GM21526 (cell line): ENCODE measurements around the gene CASP7.
A peak's percentile ranks its signal among the peaks of the same experiment; 100 is the strongest.
"Not testable (repeated sequence)": the region's sequence is repeated elsewhere in the genome, so short reads cannot be mapped to it uniquely, and the experiment has no call there.

Source experiments
- ATAC-seq: cut with Tn5 transposase; IDR thresholded peaks from one replicate; pipeline ENCODE4 v1.9.1; 2021; ENCODE audit warnings: moderate library complexity; ENCODE audit not compliant: unreplicated experiment, low FRiP score

Gene CASP7

DNA sequence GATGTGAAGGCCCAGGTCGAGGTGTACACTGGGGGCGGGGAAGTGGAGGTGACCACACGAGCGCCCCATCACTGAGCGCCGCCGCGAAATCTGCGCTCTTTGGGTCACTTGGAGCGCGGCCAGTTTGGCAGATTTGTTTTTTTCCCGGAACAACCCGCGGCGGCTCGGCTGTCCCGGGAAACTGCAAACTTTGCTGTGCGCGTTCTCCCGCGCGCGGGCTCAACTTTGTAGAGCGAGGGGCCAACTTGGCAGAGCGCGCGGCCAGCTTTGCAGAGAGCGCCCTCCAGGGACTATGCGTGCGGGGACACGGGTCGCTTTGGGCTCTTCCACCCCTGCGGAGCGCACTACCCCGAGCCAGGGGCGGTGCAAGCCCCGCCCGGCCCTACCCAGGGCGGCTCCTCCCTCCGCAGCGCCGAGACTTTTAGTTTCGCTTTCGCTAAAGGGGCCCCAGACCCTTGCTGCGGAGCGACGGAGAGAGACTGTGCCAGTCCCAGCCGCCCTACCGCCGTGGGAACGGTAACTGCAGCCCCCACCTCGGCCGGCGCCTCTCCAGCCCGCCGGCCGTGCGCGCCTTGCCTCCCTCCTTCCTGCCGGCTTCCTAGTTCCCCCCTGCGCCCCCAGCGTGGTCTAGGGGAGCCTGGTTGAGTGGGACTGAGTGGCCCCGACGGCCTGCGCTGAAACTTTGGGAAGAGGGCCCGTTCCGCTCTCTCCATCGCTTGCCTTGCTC lies at the start of gene CASP7:
TSS of gene CASP7 (plus strand) at position 450 of the 727 bp plus-strand sequence. CDS start 17,582 bp downstream, outside the sequence.
- peak; percentile 66 for ATAC-seq

DNA sequence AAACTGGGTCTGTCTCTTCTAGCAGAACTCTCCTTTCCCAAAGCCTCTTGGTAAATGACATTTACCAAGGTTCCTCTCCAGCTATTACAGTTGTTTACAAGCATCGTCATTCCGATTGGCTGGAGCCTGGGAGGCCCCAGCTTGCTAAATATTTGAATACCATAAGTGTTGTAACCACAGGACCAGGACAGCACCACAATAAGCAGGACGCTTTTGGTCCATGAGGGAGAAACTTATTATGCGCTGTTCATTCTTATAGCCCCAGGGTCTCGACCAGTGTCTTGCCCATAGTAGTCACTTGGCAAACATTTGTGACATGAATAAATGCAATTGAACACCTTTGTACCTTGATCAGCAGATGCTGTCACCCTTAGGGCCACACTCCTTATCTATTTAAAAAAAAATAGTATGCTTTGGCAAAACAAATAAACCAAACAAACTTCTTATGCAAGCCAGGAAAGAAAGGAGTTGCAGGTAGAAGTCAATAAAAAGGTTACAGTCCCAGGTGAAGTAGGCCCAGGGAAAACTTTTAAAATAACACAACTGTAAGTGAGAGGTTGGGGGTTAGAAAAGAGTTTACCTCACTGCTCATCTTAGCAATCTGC lies 48.7 kb upstream of the CASP7 start:
- ATAC-seq = no peak

DNA sequence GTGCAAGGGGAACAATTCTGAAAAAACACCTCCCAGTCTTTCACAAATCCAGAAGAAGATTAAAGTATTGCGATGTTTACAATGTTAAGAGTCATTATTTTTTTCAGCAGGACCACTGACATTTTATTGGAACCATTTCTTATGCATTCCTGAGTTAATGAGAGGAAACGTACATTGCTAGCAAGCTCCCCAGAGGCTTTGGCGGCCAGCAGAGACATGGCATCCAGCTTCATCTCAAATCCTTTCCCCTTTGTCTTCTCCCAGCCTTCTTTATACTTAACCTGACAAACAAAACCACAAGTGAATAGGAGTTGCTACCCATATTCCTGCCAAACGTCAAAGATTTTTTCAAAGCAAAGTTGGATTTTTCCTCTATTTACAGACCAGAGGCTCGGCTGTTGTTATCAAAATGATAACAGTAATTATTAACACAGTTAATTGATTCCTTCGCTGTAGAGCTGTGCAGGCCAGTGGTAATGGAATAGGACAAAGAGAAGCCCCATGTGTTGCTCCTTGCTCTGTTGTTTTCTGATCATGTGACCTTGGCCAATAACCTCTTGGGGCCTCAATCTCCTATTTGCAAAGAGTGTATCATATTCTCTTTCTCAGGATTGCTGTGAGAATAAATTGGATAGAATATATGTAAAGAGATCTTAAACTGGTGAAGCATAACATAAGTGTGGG lies 47.9 kb upstream of the CASP7 start:
- ATAC-seq = no peak

DNA sequence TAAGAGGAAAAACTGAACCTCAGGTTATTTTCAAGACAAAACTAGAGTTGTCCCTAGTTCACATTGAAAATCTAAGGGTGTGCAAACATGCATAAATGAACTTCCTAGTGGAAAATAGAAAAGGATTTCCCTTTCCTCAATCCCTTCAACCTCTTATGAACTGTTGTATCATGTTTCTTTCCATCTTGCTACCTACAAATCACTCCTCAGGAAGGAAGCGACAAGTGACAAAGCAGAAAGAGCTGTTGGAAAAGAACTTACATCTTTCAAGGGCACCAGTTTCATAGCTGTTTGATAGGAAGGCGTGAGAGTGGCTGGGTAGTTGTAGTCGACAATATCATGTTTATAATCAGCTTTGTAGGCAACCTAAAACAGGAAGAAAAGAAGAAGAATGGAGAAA lies 39.7 kb upstream of the CASP7 start:
- no peak for ATAC-seq

DNA sequence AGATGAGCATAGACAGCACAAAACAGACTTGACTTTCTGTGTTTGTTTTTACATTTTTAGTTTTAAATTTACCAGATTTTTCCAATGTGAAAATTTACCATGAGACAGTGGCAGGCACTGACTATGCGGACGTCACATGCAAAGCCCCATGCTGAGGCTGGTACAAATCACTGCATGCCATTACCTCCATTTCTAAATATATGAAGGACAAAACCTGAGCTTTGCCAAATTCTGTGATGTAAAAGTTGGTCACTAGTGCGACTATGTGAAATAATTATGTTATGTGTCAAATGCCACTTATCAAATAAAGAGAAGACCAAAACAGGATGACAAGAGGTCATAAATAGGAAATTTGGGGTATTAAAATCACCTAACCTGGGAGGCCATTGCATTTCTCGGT lies 38.0 kb upstream of the CASP7 start:
- ATAC-seq = no peak

DNA sequence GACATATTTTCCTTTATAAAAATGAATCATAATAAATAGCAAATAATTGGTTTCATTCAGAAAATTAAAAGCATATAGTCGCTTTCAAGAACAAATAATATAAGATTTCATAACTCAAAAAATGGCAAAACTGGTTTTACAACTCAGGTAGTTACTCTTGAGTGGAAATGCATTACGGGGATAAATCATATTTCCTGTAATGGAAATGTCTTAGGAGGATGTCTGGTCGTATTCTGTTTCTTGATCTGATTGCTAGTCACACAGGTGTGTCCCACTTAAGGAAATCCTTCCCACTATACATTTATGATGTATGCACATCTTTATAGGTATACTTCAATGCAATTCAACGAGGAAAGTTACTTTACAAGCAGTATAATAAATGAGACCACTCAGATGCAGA lies 36.5 kb upstream of the CASP7 start:
- no peak for ATAC-seq

DNA sequence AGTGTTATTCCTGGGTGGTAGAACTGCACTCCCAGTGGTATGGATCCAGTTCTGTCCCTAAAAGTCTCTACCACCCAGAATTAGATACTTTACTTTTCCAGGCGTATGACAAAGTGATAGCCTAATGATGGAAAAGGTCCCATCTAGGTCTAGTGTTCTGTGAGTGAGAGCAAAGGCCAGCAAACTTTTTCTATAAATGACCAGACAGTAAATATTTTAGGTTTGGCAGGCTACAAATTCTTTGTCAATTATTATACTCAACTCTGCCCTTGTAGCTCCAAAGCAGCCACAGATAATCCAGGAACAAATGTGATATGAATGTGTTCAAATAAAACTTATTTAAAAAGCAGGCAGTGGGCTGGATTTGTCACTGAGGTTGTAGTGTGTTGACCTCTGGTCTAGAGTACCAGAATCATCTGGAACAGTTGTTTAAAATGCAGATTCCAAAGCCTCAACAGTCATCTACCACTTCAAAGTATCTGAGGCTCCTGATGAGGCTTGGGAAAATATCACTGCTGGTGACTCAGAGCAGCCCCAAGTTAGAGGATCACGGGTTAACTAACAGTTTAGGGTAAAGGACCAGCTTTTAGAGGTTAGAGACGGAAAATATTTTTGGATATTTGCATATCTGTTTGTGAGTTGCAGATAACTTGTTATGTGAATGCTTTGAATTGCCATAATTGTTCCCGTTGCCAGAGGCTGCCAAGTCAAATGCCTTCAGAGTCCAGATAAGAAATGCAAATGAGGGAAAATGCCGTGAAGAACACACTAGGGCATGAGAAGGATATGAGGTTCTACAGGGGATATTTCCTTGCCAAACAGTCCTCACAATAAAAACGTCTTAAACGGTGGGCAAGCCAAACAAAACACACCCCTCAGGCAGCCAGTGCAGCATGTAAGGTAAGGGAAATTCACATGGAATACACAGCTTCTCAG lies 35.3 kb upstream of the CASP7 start:
- ATAC-seq = no peak

DNA sequence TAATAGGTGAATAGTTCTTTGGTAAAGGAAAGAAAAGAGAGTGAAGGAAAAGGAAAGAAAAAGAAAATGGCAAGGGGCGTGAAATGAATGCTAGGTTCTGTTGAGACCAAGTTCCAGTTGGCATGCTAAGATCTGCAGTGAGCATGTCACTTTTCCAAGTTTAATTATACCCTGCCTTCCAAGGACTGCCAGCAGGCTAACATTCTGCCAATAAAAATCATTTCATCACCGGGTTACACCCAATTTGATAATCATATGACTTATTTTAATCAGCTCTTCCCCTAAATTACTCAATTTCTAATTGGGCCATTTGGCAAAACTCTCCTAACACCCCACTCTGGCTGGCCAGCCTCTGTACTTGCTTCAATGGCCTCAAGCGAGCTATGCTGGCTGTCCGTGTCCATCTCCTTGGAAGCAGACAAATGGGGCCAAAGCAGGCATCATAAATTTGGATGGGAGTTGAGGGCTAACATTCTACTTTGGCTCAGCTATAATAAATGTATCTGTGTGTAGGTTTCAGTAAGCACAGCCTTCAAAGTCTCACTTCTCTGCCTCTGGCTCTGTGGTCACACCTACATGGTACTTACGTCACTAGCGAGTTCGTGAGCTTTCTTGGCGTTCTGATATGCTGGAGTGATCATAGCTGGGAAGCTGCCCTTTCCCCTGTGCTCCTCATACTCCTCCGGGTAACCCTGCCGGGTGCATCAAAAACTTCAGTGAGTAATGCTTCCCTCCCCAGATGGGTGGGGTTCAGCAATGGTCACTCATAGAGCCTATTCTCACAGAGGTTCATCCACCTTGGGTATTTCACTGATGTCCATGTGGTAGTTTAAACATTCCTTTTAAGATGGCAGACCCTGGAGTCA lies 33.1 kb upstream of the CASP7 start:
- no peak for ATAC-seq

DNA sequence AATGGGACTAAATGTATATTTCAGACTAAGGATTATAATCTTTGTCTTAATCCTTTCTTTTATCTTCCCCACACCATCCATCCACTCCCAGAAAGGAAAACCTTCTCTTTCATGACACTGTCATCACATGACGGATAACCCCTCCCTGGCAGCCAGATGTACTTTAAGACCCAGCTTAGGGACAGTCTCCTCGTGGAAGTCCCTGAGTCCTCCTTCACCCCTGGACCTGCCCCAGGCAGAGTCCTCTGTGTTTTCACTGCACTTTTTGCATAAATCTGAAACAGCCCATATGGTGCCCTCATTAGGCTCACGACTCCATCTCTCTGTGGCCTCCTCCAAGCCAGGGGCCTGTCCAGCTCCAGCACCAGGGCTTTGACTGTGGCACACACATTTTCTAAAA lies 31.9 kb upstream of the CASP7 start:
- no peak for ATAC-seq

DNA sequence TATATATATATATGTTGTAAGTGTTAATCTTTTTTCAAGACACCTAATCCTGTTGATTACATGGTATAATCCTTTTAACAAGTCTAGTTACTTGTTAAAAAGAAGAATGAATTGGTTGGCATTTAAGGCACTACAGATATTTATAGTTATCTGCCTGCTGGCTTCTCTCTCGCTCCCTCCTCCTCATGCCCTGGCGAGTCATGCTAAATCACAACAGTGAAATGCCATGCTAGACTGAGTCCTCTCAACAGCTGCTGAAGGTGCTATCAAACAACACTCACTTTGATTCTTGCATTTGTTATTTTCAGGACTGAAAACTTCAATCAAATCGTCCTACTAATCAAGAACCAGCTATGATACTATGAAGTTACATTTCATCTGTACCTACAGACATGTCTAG lies 31.2 kb upstream of the CASP7 start:
- no peak for ATAC-seq

DNA sequence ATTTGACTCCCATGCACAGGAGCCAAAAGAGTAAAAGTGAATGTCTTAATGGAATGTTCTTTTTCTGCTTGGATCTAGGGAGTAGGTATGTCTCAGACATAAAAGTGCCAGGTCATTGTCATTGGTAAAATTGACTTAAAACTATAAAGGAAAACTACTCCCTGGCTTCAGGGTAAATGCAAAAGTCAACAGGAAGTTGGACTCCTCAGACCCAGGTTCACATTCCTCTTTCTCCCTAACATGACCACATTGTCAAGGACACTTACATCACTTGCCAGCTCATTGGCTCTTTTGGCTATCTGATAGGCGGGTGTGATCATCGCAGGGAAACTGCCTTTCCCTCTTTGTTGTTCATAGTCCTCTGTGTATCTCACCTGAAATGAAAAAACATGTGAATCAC lies 29.5 kb upstream of the CASP7 start:
- ATAC-seq = no peak

DNA sequence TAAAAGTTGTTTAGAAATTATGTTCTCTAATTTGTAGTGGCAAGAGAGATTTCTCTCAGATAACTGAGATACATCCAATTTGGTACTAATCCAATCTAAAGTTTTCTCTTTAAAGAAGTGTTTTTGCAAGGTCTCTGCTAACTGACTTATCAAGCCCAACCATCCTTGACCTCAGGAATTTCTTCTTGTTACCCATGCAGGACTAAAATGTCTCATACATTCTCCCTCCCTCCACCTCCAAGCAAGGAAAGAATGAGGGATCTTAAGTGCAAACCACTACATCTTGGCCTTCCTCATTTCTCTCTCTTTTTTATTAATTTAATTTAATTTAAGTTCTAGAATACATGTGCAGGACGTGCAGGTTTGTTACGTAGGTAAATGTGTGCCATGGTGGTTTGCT lies 28.7 kb upstream of the CASP7 start:
- no peak for ATAC-seq

DNA sequence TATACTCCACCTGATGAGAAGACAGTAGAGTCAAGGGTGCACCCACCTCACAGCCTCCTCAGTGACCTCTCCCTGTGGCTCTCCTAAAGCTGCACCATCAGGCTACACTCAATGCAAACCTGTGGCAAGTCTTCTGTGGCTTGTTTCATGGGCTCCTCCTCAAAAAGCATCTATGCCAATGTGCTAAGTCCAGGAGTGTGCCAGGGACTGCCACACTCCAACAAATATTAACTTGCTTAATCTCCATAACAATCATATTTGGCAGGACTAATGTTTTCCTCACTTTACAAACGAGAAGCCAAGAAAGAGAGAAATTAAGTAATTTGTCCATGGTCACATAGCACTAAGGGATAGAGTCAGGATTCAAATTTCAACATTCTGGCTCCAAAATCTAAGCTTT lies 27.8 kb upstream of the CASP7 start:
- no peak for ATAC-seq

DNA sequence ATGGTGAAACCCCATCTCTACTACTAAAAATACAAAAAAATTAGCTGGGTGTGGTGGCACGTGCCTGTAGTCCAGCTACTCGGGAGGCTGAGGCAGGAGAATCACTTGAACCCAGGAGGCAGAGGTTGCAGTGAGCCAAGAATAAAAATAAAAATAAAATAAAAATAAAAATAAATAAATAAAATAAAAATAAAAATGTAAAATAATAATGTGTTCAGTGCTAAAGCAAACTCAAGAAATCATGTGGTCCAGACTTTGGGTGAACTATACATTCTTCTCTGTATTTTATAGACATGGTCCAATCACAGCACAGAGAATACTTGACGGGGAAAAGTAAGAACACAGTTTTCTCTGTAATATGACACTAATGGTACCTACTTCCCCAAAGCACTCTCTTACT lies 27.3 kb upstream of the CASP7 start:
- ATAC-seq = not testable (repeated sequence)

DNA sequence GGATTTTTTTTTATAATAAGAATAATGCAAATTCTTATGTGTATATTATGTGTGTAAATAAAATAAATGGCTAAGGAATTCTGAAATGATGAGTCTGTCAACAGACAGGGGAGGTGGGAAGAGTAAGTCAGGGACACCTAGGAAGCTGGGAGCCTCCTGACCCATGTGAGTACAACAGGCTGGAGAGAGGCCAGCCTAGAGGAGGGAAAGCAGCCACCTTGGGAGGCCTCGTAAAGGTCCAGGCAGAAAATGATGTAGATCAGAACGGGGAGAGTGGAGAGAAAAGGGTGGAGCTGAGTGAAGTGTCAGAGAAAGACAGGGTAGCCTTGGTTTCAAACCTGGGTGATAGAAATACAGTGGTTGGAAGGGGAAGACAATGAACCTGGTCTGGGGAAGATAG lies 22.8 kb upstream of the CASP7 start:
- ATAC-seq = no peak

DNA sequence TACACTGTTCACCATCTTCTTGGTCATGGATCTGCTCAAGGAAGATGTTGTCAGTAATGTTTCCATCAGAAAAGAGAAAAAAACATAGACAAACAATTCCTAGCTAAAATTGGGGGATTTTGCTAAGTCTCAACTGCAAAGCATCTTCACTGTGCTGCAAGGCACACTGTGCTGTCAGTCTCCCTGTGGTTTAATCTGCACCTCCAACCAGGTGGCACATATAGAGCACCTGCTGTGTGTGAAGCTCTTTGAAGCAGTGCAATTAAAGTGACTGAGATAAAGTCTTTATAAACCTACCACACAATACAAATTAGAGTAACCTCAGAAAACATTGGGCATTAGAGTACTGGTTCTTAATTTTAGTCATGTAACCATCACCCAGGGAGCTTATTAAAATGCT lies 22.2 kb upstream of the CASP7 start:
- no peak for ATAC-seq

DNA sequence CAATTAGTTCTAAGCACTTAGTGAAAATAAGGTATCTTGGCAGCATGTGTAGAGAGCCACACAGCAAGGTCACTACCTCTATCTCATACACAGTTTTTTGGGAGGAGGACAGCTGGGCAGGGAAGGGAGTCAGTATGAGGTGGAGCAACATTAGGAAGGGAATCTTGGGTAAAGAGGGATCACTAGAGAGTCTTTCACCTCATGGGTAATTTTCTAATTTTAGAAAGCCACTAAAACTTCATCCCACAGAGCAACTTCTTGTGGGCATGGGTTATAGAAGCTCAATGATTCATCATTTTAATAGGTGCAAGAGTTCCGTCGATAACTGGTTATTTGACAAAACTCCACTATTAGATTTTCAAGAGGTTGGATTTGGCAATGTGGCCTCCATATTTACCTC lies 18.4 kb upstream of the CASP7 start:
- ATAC-seq = no peak

DNA sequence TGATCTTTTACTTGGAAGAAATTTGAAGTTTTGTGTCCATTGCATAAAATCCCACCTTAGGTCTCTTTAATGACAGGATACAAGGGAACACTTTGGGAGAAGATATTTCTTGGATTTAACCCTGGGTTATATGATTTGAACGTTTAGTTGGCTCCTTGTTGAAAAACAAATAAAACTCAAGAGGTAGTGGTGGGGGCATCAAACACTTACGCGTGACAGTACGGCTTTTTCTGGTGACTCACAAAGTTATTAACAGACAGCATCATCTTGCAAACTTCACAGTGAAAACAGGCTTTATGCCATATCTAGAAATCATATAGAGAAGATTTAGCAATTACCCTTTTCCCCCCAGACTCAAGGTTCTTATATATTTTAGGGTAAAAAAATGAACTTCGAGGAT lies 16.6 kb upstream of the CASP7 start:
- ATAC-seq = no peak

DNA sequence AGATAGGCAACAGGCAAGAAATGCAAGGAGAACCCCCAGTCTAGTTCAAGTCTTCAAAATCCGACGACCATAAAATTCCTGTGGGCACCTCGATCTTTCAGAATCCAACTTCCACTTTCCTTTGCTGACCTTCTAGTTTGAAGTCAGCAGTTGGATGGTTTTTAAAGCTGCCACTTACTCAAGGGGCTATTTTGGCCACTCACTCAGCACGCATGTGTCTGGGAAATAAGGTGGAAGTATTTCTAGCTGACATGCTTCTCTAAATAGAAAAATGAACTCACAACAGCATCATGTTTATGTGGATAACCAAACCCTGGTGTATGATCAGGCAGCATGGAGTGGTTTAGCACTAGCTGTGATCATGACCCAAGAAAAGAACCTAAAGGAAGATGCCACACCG lies 15.8 kb upstream of the CASP7 start, which contains the start of gene NRAP:
TSS of gene NRAP (minus strand) at position 134 of the 400 bp plus-strand sequence. CDS start 159 bp downstream, outside the sequence.
- no peak for ATAC-seq

DNA sequence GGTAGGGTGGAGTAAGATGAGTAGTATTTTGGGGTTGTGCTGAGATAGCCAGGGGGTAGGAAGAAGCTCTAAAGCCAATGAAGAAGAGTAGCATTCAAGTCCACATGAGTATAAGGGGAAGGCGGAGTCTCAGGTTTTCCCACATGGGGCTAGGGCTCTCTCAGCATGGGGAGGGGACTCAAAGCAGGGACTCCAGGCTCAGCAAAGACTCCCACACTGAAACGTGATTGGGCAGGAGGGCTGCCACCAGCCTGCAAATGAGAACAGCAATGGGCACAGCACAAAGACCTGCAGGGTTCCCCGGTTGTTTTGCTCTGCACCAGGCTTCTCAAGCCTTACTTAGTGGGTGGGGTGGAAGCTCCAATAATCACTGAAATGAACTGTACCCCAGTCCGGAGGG lies 14.4 kb upstream of the CASP7 start:
- no peak for ATAC-seq
